CD4-positive, alpha-beta T cell treated with Interleukin-6 at 100 ng/mL for 8 hours (primary cell): ENCODE measurements around the gene ADGRD1.

Source experiments
- DNase-seq: peaks from one replicate; pipeline ENCODE4 v3.0.0-alpha.2; 2020; ENCODE audit warnings: mixed read lengths, low spot score

The ADGRD1 gene

GRCh38 chr12:131007031-131007739 lies 53.5 kb downstream of the ADGRD1 start:
- DNase-seq = no peak

- DNase-seq = no peak
These were observed 54.0 kb downstream of the ADGRD1 start for GRCh38 chr12:131007740-131008117.

GRCh38 chr12:131008131-131008912 lies 54.6 kb downstream of the ADGRD1 start:
- no peak for DNase-seq

- DNase-seq = no peak
These were observed 55.2 kb downstream of the ADGRD1 start for GRCh38 chr12:131008913-131009270.

- no peak for DNase-seq
These were observed 56.1 kb downstream of the ADGRD1 start for GRCh38 chr12:131009595-131010395.

- DNase-seq = no peak
These were observed 56.9 kb downstream of the ADGRD1 start for GRCh38 chr12:131010396-131011131.

GRCh38 chr12:131011165-131012079 lies 57.7 kb downstream of the ADGRD1 start:
- DNase-seq = no peak

GRCh38 chr12:131012279-131013069 lies 58.8 kb downstream of the ADGRD1 start:
- DNase-seq = no peak

- DNase-seq = no peak
These were observed 59.4 kb downstream of the ADGRD1 start for GRCh38 chr12:131013118-131013517.

- DNase-seq = no peak
These were observed 60.6 kb downstream of the ADGRD1 start for GRCh38 chr12:131014343-131014742.

GRCh38 chr12:131015581-131016337 lies 62.1 kb downstream of the ADGRD1 start:
- DNase-seq = no peak

- DNase-seq = no peak
These were observed 63.8 kb downstream of the ADGRD1 start for GRCh38 chr12:131017477-131017991.

GRCh38 chr12:131018019-131018620 lies 64.4 kb downstream of the ADGRD1 start:
- no peak for DNase-seq

GRCh38 chr12:131018808-131019397 lies 65.2 kb downstream of the ADGRD1 start:
- DNase-seq = no peak

- DNase-seq = no peak
These were observed 66.8 kb downstream of the ADGRD1 start for GRCh38 chr12:131020326-131021153.

- DNase-seq = no peak
These were observed 67.4 kb downstream of the ADGRD1 start for GRCh38 chr12:131021154-131021541.

- DNase-seq = no peak
These were observed 70.3 kb downstream of the ADGRD1 start for GRCh38 chr12:131024026-131024425.
